HL-60/S4 treated with phorbol 12-myristate 13-acetate at 8.2 ng/mL for 4 days and 3 days (cell line): ENCODE data around the gene DYNLRB2.

Experiments used
- in situ Hi-C: fragments of 300-500 bp; cut with MboI; formaldehyde crosslinking; loops from 2 replicates; pipeline ENCODE4 v1.15.0; 2022; ENCODE audit warnings: low sequenced_read_pairs

Gene DYNLRB2

DNA sequence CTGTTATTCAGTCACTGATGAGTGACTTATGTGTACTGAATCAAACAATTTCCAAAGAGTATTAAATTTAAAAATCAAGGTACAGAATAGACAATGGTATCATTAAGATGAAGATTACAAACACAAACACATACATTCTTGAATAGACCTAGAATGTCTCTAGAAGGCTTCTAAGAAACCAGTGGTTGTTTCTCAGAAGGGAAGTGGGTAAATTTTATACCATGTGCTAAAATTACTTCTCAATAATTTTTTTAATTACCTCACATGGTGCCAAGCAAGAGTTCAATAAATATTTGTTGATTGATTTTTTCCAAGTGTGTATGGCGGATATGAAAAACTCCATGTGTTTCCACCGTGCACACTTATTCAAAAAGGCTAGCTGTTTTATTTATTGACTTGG is 6.4 kb downstream of the DYNLRB2 start:
- in situ Hi-C loops: no loop called here

DNA sequence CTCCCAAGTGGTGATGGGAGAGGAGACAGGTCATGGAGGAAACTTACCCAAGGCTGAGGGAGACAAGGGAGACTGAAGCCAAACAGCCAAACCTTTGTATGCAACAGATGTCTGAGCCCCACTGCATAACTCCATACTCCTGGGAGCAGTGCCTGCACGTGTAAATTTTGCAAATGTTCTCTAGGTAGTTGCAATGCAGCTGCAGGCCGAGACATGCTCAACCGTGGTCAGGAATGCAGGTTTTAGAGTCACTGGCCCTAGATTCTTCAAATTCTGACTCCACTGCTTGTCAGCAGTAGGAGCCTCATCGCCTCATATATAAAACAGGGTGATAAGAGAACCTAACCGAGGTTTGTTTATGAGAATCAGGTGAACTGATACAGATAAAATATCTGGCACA is 11.5 kb downstream of the DYNLRB2 start:
- in situ Hi-C loops: no loop called here

DNA sequence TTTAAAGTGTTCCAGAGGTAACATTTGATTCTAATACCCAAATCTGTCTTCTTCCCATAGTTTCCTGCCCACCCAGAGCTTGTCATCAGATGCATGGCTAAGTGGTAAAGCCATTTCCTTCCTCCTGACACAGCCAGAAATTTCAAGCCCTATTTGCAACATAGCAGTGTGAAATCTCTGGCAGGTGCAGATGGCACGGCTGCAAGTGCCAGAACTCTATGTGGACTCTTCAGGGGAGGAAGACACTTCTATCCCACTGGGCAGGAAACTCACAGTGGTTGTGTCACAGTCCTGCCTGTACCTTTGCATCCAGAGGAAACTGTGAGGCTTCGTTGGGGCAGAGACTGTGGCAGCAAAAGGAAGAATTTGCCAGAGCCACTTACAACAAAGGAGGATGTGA is 13.2 kb downstream of the DYNLRB2 start:
- in situ Hi-C loops: no loop called here

DNA sequence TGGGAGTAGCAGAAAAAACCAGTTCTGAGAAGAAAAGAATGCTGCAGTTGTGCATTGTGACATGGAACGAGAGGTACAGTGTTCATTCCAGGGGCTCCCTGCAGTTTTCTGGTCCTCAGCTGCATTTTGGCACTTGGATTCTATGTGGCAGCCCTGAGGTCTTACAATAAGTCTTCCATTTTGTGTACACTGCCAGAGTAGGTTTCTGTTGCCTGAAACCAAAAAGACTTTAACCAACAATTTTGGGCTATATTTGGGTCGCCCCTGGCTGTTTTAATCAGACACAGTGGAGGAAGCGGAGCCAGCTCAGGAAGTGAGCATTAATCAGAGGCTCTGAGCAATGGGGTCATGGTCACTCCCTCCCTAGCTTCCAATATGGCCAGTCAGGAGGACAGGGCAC is 15.7 kb downstream of the DYNLRB2 start:
- in situ Hi-C loops: no loop called here

DNA sequence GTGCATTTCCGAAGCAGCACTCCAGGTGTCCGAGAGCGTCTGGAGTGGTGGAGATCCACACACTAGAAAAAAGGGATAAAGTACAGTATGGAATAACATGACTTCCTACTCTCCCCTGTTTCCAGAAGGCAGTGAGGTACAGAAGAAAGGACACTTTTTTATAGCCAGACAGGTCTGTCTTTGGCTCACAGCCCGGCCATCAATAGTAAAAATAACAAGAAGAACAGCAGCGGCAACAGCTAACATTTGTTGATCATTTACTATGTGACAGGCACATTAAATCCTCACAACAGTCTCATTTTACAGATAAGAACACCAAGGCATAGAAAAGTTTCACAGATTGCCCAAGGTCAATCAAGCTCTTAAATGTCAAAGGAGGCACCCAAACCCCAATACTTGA is 16.2 kb downstream of the DYNLRB2 start:
- in situ Hi-C loops: no loop called here

DNA sequence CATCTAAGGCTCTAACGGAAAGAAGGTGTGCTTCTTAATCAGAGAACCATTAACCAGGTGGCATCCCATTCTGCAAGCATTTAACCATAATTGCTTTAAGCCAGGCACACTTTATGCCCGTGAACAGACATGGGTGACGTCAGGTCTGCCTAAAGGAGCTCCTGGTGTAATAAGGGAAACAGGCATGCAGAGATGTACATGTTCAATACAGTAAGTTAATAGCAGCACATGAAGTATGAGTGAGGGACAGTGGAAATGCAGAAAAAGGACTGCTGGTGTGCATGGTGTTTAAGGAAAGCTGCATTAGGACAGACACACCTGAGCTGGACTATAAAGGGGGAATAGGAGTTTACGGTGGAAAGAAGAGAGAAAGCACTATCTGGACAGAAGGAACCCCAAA is 18.6 kb downstream of the DYNLRB2 start:
- in situ Hi-C loops: no loop called here

DNA sequence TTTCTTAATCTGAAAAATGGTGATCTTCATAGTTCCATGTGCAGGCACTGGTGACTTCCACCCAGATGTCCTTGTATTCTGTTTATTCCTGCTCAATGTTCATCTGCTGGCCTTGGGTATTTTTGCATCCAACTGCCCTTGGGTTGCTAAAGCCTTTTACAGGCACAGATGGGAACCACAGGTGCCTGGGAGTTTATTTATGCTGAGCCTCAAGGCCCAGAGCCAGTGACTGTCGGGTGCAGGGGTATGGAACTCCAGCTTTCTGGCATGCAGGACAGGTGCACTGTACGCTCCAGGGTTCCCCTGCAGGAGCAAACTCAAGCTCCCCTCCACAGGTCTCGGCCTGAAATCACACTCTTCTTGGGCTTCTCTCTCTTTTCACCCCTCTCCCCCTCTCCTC is 22.3 kb downstream of the DYNLRB2 start:
- in situ Hi-C loops: no loop called here

DNA sequence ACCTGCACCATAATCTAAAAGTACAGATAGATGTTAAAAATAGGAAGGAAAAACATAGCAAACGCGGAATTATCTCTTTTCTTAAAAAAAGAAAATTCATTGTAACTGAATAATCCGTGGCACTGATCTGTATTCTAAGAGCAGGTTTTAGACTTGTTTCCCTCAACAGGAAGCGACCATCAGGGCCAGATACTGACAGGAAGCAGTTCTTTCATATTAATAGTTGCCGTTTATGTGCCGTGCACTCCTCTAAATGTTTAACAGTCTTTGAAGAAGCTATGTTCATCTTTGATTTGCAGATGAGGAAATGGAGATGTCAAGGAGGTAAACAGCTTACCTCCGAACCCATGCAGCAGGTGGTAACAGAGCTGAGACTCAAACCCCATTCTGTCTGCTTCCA is 23.6 kb downstream of the DYNLRB2 start:
- in situ Hi-C loops: no loop called here

DNA sequence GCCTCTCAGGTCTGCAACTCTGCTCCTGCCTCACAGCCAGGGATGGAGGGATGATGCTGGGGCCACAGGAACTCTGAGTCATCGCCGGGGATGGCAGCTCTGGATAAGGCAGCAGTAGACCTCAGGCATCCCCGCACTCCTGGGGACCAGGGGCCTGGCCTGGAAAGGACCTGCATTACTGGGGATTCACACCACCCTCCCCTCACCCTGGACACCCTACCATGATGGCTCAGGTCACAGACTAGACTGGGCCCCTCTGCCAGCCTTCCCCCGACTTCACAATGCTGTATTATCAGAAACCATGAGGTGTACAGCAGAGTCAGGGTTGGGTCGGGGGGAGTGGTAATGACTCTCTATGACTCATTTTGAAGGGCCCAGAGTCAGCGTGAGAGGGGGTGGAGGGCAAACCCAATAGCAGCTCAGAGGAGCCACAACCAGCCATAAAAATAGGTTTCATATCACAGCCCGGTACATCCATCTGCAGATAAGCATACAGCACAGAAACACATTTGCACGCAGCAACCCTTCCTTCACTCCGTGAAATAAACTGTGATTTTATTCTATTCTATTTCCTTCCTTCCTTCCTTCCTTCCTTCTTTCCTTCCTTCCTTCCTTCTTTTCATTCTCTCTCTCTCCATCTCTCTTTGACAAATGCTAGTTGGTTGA is 28.8 kb downstream of the DYNLRB2 start:
- in situ Hi-C loops: no loop called here

DNA sequence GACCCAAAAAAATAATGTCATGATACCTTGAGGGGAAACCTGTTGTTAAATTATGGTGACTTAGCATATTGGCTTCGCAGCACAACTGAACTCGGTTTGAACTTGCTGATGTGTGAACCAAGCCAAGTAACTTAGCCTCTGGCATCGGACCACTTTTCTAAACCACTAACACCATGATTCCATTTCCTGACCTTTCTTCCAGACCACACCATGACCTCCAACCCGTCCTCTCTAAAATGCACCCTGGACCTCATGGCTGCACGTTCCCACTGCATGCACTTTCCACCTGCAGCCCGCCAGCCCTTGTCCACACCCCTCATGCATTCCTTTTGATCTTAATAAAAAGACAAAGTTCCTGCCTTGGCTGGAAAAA is 29.3 kb downstream of the DYNLRB2 start:
- in situ Hi-C loops: no loop called here

DNA sequence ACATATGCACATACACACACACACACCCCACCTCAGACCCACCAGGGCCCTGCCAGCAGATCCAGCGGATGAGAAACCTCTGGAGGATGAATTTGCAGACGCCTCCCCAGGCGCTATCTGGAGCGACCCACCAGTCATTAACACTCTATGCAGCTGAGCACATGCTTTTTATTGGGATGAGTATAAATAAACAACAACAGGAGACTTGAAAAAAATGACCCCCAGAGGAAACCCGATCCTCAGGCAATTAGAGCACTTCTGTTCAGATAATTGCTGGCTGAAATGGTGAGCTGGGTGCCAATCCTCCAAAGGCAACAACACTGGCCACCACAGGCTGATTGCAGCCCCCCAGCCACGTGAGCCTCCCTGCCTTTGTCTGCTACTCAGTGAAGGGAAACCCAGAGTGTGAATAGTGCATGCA is 32.9 kb downstream of the DYNLRB2 start:
- in situ Hi-C loops: no loop called here

DNA sequence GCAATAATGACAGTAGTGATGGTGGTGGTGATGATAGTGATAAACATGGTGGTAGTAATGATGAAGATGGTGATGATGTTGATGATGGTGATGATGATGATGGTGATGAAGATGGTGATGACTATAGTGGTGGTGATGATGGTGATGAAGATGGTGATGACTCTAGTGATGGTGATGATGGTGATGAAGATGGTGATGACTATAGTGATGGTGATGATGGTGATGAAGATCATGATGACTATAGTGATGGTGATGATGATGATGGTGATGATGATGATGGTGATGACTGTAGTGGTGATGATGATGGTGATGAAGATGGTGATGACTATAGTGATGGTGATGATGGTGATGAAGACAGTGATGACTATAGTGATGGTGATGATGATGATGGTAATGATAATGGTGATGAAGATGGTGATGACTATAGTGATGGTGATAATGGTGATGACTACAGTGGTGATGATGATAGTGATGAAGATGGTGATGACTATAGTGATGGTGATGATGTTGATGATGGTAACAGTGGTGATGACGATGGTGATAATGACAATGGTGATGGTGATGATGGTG is 35.6 kb downstream of the DYNLRB2 start:
- in situ Hi-C loops: no loop called here

DNA sequence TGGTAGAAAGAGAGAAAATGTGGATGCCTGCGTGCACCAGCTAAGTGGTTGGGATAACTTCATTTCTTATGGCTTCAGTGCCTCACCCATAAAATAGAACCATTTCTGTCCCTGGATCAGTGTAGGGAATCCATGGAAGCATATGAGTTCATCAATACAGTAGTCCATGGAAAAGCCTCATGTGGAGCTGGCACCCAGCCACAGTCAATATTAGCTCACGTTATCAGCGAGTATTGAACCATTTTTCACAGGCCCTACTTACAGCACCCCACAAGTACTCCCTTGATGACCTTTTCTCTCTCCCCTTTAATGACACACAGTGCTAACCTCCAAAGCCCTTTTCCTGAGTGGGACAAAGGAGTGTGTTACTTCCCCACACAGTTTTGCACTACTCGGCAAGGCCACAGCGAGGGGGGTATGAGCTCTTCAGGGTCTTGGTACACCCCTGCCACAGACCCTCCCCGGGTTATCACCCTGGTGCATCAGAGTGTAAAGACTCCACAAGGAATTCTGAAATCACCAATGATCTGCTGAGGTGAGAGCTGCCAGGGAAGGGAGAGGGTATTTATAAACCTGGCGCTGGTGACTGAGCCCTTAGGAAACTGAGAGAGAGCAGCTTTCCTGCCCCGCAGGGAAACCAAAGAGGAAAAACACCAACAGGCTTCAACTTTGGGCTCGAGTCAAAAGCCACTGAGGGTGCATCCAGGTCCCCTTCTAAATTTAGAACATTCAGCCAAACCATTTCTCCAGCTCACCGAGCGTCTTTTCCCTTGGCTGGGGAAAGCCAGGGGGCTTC is 36.9 kb downstream of the DYNLRB2 start:
- in situ Hi-C loops: no loop called here

DNA sequence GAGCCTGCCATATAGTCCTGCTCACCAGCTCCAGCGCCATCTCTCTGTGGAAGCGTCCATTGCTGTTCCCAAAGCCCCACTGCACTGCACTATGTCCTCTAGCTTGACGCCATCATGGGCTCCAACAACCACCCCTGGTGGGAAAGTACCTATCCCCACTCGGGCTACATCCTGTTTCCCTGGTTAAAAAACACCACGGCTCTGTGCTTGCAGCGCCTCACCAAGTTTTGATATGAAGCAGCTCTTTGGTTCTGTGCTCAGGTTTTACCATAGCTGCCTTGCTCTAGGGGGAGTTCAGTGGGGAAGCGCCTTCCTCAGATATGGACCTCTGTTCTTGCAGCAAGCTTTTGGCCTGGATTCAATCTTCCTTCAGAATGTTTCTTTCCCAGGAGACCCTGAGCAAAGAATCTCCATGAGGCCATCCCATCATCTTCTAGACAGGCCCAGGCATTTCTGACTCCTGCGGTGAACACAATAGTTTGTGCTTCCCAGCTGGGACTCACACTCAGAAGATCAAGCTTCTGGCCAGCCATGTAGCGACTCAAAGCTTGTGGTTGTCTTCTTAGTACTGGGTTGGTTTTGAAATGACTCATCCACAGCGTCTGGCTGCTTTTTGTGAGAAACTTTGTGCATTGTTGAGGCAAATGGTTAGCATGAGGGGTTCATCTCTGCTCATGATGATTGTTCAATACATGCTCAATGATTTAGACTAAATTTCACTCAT is 39.5 kb downstream of the DYNLRB2 start:
- in situ Hi-C loops: no loop called here

DNA sequence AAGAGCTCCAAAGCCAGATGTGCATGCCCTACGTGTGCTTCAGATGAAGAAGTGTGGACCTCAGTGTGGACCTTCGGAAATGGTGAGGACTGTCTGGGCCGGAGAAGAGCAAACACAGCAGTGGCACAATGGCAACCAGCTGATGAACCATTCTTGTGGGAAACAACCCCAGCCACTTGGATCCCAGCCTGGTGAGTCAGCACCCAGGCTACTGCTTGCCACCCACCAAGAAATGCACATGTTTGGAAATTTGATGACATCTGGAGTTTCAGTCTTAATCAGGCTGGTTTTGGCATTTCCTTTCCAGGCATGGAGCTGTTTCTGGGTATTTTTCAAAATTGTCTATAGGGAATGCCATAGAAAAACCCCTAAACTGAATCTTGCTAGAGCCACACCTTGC is 42.7 kb downstream of the DYNLRB2 start:
- in situ Hi-C loops: no loop called here

DNA sequence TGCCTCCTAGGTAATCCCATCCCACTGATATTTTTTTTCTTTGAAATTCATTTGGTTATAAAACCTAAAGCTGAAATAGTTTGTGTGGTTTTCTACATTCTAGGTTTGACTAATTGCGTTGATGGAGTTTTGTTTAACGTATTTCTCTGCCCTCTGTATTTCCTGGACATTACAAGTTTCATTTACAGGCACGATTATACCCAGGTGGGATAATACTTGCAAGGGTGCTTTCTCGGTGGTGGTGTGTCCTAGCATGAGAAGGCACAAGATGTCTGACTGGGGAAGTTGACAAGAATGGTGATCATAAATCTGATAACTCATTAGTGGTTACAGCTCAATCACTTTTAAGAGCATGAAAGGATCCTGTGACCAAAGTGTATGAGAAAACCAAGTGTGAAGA is 45.0 kb downstream of the DYNLRB2 start:
- in situ Hi-C loops: no loop called here

DNA sequence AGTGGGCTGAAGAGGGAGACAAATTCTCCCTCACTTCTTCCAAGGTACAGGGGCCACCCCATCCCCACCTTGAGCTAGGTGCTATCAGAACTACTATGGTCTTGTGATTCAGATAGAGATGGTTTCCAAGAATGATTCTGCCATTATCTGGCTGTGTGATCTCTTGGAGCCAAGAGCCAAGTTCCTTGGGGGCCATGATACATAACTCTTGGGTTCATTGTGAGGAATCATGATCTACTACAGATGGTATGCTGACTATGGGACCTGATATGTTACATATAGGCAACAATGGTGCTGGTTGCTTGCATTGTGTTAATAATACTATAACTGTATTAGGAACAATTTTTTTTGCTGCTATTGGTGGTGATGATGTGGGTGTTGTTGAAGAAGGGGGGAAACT is 45.7 kb downstream of the DYNLRB2 start:
- in situ Hi-C loops: no loop called here

DNA sequence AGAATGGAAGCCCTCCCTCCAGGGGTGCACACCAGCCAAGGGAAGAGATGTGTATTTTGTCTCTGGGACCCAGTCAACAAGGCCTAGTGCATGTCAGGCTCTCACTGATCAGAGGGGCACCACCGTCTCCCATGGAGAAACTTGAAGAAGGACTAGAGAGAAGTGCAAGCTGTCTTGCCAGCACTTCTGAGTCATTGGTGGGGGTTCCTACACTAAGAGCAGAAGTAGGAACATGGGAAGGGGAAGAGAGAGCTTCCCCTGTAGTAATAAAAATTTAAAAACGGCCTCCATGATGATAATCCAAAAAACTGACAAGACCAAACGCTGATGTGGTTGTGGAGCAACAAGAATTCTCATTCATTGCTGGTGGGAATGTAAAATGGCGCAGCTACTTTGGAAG is 46.3 kb downstream of the DYNLRB2 start:
- in situ Hi-C loops: no loop called here

DNA sequence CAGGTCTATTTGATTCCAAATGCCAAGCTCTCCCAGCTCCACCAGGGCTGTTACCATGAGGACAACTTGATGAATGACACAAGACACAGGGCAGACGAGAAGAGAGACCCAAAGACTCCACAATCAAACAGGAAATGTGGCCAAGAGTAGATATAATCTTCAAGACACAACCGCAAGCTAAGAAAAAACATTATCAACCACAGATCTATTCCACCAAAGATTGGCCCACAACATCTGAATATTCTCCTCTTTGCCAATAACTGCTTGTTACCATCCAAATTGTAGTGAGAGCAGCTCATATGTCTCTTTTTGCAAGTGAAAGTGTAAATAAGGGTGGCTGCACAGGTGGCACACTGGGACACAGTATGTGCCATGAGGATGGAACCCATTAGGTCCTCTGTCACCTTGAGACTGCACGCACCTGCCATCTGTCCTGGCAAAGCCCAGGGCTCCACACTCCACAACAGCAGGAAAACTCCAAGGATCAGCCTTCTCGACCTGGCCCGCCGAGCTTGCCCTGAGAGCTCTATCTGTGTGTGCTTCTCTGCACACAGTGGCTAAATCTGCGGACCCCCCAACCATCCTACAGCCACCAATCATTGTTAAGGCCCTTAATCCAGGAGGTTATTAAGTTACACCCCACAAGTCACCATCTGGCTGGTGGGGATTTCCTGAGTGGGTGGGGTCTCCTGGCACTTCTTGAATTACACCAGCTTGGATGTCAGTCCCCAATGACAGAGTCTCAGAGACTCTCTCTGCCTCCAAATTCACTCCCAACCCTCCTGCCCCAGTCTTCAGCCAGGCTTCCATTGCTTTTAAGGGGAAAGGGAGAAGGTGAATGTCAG is 50.5 kb downstream of the DYNLRB2 start:
- in situ Hi-C loops: no loop called here

DNA sequence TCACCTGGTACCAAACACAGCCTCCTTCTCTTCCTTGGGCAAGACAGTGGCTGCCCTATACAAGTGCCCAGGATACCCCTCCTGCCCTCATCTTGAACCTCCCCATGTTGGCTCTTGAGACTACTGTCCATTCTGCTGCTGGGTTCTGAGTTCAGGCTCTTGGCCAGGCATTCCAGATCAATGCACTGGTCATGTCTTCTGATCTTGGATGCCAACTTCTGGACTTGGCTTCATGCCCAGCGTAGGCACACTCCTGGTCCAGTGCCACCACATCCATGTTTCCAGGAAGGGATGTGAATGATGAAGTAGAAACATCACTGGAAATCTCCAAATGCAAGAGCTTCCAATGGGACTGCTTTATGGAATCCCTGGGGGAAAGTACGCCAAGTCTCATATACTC is 51.5 kb downstream of the DYNLRB2 start:
- in situ Hi-C loops: no loop called here

DNA sequence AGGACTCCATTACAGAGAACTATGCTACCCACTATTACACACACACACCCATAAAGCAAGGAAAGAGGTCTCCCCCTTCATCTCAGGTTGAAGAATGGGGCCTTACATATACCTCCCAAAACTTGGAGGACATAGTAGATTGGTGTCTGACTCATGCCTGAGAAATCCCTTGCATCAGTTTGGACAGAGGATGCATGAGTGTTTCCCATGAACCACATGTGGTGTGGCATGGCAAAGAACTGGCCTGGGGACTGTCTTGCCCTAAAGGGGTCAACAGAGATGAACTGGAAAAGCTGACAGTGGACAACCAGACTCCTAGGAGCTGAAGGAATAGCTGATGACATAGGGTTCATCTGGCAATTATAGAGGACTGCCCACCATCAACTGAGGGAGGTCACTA is 54.0 kb downstream of the DYNLRB2 start:
- in situ Hi-C loops: no loop called here
